WTC11 (cell line): Measurements from ENCODE around the gene CRCP. TPM values are rescaled to one million over a fixed set of nuclear protein-coding genes. Genes with fewer than 3 reads are reported as not detected.

ENCODE experiments used
- ATAC-seq: fragments of 200-7000 bp; cut with Tn5 transposase; 2 replicates; pipeline ENCODE4 v1.10.0; 2021; ENCODE audit warnings: mild to moderate bottlenecking, moderate library complexity
- Bru-seq: library from RNA; stranded (reverse); fragments of 400-500 nt; gene quantifications from one replicate; lab custom pipeline; 2021; lab: Mats Ljungman, UMichigan
- CTCF ChIA-PET: fragments of 300-600 bp; sonication (Branson Sonifier 250); formaldehyde crosslinking; loops from one replicate; lab custom pipeline; 2021; ENCODE audit warnings: antibody characterized with exemption; lab: Charles Lee
- POLR2A ChIA-PET: fragments of 350-600 bp; sonication (Branson Sonifier 250); formaldehyde crosslinking; loops from one replicate; lab custom pipeline; 2021; ENCODE audit warnings: antibody characterized with exemption; lab: Charles Lee
- DNase-seq: peaks from one replicate; pipeline ENCODE4 v3.0.0; 2021; ENCODE audit warnings: low spot score
- H3K27ac Mint-ChIP-seq: 2 replicates; pipeline ENCODE4 v1.8.0; 2021; ENCODE audit warnings: mixed read lengths
- H3K27me3 Mint-ChIP-seq: 2 replicates; pipeline ENCODE4 v1.8.0; 2021; ENCODE audit warnings: low read depth, mild to moderate bottlenecking, moderate library complexity, mixed read lengths
- H3K36me3 Mint-ChIP-seq: 2 replicates; pipeline ENCODE4 v1.8.0; 2021; ENCODE audit warnings: mixed read lengths
- H3K4me1 Mint-ChIP-seq: 2 replicates; pipeline ENCODE4 v1.8.0; 2022; ENCODE audit warnings: mixed read lengths
- H3K4me3 Mint-ChIP-seq: 2 replicates; pipeline ENCODE4 v1.8.0; 2021; ENCODE audit warnings: mild to moderate bottlenecking, moderate library complexity, mixed read lengths
- H3K9me3 Mint-ChIP-seq: 2 replicates; pipeline ENCODE4 v1.8.0; 2021; ENCODE audit warnings: mixed read lengths
- FOXK1 ChIP-seq: sonication (generic); formaldehyde crosslinking; IDR thresholded peaks from 2 replicates; pipeline ENCODE4 v1.8.0; 2022; ENCODE audit warnings: mild to moderate bottlenecking, moderate library complexity, missing genetic modification reagents
- HMGA2 ChIP-seq: fragments of 250-450 bp; sonication (Bioruptor Pico); IDR thresholded peaks from 2 replicates; pipeline ENCODE4 v1.4.0; 2021; ENCODE audit warnings: mild to moderate bottlenecking, moderate library complexity
- IRF2 ChIP-seq: sonication (generic); formaldehyde crosslinking; IDR thresholded peaks from 2 replicates; pipeline ENCODE4 v1.8.0; 2022; ENCODE audit warnings: low read depth, missing genetic modification reagents, borderline replicate concordance
- JAZF1 ChIP-seq: fragments of 250-450 bp; sonication (Bioruptor Pico); IDR thresholded peaks from 2 replicates; pipeline ENCODE4 v1.9.0; 2021; ENCODE audit warnings: moderate library complexity, mild to moderate bottlenecking, inconsistent platforms
- MXD4 ChIP-seq: fragments of 250-450 bp; sonication (Bioruptor Pico); IDR thresholded peaks from 2 replicates; pipeline ENCODE4 v1.8.0; 2021; ENCODE audit warnings: mild to moderate bottlenecking, moderate library complexity, borderline replicate concordance
- NFATC4 ChIP-seq: fragments of 250-450 bp; sonication (Bioruptor Pico); IDR thresholded peaks from 2 replicates; pipeline ENCODE4 v1.9.0; 2021; ENCODE audit warnings: mild to moderate bottlenecking
- SMAD4 ChIP-seq: sonication (generic); formaldehyde crosslinking; IDR thresholded peaks from 2 replicates; pipeline ENCODE4 v1.8.0; 2022; ENCODE audit warnings: mild to moderate bottlenecking, missing genetic modification reagents
- SP1 ChIP-seq: sonication (generic); formaldehyde crosslinking; conservative IDR thresholded peaks from 2 replicates; pipeline ENCODE4 v1.8.1; 2022; ENCODE audit warnings: missing genetic modification reagents
- TEAD1 ChIP-seq: sonication (generic); formaldehyde crosslinking; IDR thresholded peaks from 2 replicates; pipeline ENCODE4 v1.8.0; 2022; ENCODE audit warnings: mild to moderate bottlenecking, missing genetic modification reagents
- TP53 ChIP-seq: sonication (generic); formaldehyde crosslinking; IDR thresholded peaks from 2 replicates; pipeline ENCODE4 v1.8.1; 2023; ENCODE audit warnings: mild to moderate bottlenecking, missing genetic modification reagents
- ZNF317 ChIP-seq: sonication (generic); formaldehyde crosslinking; IDR thresholded peaks from 2 replicates; pipeline ENCODE4 v1.8.1; 2023; ENCODE audit warnings: low read depth, mild to moderate bottlenecking, moderate library complexity, missing genetic modification reagents, borderline replicate concordance
- ZNF671 ChIP-seq: fragments of 250-450 bp; sonication (Bioruptor Pico); IDR thresholded peaks from 2 replicates; pipeline ENCODE4 v1.8.0; 2021; ENCODE audit warnings: mild to moderate bottlenecking
- long read RNA-seq, 3 experiments: library from RNA in 1 of 3; library from capped mRNA in 1 of 3; library from polyadenylated mRNA in 1 of 3; unstranded in 2 of 3; stranded (forward) in 1 of 3; transcript quantifications; one replicate each; pipeline ENCODE4 v2.0.0, GENCODE V29; 2021
- total RNA-seq: library from RNA; stranded (reverse); gene quantifications from 3 replicates; pipeline ENCODE4 v1.2.3, GENCODE V29; 2021
- TF ChIP-seq, protein P1 (sequence below): fragments of 250-450 bp; sonication (Bioruptor Pico); IDR thresholded peaks from 2 replicates; pipeline ENCODE4 v1.9.0; 2021; ENCODE audit warnings: moderate library complexity, mild to moderate bottlenecking, inconsistent platforms, borderline replicate concordance
- TF ChIP-seq, protein P2 (sequence below): sonication (generic); formaldehyde crosslinking; IDR thresholded peaks from 2 replicates; pipeline ENCODE4 v1.8.1; 2022; ENCODE audit warnings: mild to moderate bottlenecking, moderate library complexity, missing genetic modification reagents
- TF ChIP-seq, protein P3 (sequence below): sonication (generic); formaldehyde crosslinking; IDR thresholded peaks from 2 replicates; pipeline ENCODE4 v1.8.1; 2022; ENCODE audit warnings: missing genetic modification reagents, borderline replicate concordance
- TF ChIP-seq, protein P4 (sequence below): sonication (generic); formaldehyde crosslinking; IDR thresholded peaks from 2 replicates; pipeline ENCODE4 v1.8.1; 2023; ENCODE audit warnings: mild to moderate bottlenecking, missing genetic modification reagents, moderate library complexity
- TF ChIP-seq, protein P5 (sequence below): sonication (generic); formaldehyde crosslinking; IDR thresholded peaks from 2 replicates; pipeline ENCODE4 v1.8.1; 2022; ENCODE audit warnings: low read depth, mild to moderate bottlenecking, moderate library complexity, missing genetic modification reagents, borderline replicate concordance
- TF ChIP-seq, protein P6 (sequence below): sonication (generic); formaldehyde crosslinking; IDR thresholded peaks from 2 replicates; pipeline ENCODE4 v1.8.1; 2022; ENCODE audit warnings: mild to moderate bottlenecking, missing genetic modification reagents, moderate library complexity, borderline replicate concordance
- TF ChIP-seq, protein P7 (sequence below): fragments of 250-450 bp; sonication (Bioruptor Pico); IDR thresholded peaks from 2 replicates; pipeline ENCODE4 v1.8.0; 2021; ENCODE audit warnings: mild to moderate bottlenecking
- TF ChIP-seq, protein P8 (sequence below): sonication (generic); formaldehyde crosslinking; IDR thresholded peaks from 2 replicates; pipeline ENCODE4 v1.8.0; 2023; ENCODE audit warnings: mild to moderate bottlenecking, missing genetic modification reagents
- TF ChIP-seq, protein P9 (sequence below): sonication (generic); formaldehyde crosslinking; IDR thresholded peaks from 2 replicates; pipeline ENCODE4 v1.8.0; 2022; ENCODE audit warnings: mild to moderate bottlenecking, missing genetic modification reagents
- TF ChIP-seq, protein P10 (sequence below): sonication (generic); formaldehyde crosslinking; conservative IDR thresholded peaks from 2 replicates; pipeline ENCODE4 v1.8.1; 2022; ENCODE audit warnings: mild to moderate bottlenecking, missing genetic modification reagents

CRCP gene
- total RNA-seq (20.3 to 23.3 TPM (median 21.2 TPM) in 3 replicates), Bru-seq, nascent RNA (percentile 90 among the genes with signal in this experiment)
- long read RNA-seq, experiment 1, transcript CRCP-203 (6 exons, 3,009 nt), result major isoform, 15 of 30 reads
- long read RNA-seq, experiment 1, partial matches to known transcripts, result 4 of 30 reads
- long read RNA-seq, experiment 1, other reads (novel, unspliced or antisense), result 7 of 30 reads
- long read RNA-seq, experiment 2, partial matches to known transcripts, result 0 of 17 reads
- long read RNA-seq, experiment 2, other reads (novel, unspliced or antisense), result 16 of 17 reads
- long read RNA-seq, experiment 3, partial matches to known transcripts, result 0 of 3 reads
- long read RNA-seq, experiment 3, other reads (novel, unspliced or antisense), result 2 of 3 reads

DNA sequence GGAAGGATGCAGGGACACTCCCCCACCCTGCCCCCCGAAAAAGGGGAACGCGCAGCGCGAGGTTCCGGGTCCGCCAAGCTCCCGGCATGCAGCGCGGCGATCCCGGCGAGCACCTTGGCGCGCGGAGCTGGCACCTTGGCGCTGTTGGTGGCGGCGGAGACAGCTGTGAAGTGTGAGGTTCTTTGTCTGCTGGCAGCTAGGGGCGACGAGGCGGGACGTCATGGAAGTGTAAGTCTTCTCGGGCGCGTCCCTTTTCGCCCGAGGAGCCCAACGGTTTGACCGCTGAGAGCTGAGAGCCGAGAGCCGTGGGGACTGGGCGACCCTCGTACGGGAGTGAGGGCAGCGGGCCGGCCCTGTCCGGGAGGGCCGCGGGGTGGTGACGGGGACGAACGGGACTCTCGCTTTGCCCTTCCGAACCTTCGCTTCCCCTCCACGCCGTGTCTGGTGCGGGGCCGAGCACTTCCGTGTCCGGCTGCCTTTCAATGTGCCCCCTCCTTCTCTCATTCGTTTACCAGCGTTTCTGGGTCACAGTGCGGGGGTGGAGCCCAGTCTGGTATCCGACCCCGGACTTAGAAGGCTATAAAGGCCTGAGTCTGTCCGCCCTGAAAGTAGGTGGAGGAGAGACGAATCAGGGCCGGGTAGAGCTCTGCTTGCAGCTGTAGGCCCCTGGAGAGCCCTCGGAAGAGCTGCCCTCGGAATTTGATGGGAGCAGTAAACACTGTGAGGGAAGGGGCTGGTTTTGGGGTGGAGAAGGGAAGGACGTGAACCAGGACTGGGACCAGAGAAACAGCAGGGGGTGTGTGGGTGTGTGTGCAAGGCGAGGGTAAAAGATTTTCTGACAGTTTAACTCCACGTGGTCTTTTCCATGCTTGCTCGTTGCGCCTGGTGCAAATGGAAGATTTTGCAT lies at the start of gene CRCP:
Gene CRCP (plus strand): TSS at position 105 of the 907 bp plus-strand sequence. CDS start 116 bp downstream, at position 221.
- Mint-ChIP-seq H3K36me3 (peaks cover 3% of the 10 kb centered on the region; the same call in 1 of the 2 replicates), H3K9me3 (peaks cover 4% of the 10 kb centered on the region), H3K27ac (peak within 1 kb of the TSS; percentile 98), H3K4me3 (peak within 1 kb of the TSS; percentile 99), H3K4me1 (peaks cover 12% of the 10 kb centered on the region), H3K27me3 (no peaks in the 10 kb centered on the region; the same call in 1 of the 2 replicates)
- POLR2A ChIA-PET, result interaction anchor here (0.6 to 1.6 kb wide), 6 partner anchors 40 to 799 kb away, joined by 3 to 5 read pairs (median 3); partner anchors contain the start of gene ASL
- ATAC-seq (peak; percentile 89), DNase-seq (peak; percentile 73)
- CTCF ChIA-PET, result interaction anchor here (0.7 to 1.6 kb wide), 3 partner anchors 26 to 299 kb away, joined by 3 read pairs; no protein-coding TSS in a partner anchor
- TF ChIP-seq, protein P1, sequence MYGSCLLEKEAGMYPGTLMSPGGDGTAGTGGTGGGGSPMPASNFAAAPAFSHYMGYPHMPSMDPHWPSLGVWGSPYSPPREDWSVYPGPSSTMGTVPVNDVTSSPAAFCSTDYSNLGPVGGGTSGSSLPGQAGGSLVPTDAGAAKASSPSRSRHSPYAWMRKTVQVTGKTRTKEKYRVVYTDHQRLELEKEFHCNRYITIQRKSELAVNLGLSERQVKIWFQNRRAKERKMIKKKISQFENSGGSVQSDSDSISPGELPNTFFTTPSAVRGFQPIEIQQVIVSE (CRISPR knock-in tag), result no peak
- TF ChIP-seq, protein P2, sequence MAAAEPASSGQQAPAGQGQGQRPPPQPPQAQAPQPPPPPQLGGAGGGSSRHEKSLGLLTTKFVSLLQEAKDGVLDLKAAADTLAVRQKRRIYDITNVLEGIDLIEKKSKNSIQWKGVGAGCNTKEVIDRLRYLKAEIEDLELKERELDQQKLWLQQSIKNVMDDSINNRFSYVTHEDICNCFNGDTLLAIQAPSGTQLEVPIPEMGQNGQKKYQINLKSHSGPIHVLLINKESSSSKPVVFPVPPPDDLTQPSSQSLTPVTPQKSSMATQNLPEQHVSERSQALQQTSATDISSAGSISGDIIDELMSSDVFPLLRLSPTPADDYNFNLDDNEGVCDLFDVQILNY, result peak; percentile 92
- TF ChIP-seq MXD4 (CRISPR knock-in tag), result no peak
- TF ChIP-seq SP1 (CRISPR knock-in tag), result peak; percentile 62
- TF ChIP-seq, protein P3, sequence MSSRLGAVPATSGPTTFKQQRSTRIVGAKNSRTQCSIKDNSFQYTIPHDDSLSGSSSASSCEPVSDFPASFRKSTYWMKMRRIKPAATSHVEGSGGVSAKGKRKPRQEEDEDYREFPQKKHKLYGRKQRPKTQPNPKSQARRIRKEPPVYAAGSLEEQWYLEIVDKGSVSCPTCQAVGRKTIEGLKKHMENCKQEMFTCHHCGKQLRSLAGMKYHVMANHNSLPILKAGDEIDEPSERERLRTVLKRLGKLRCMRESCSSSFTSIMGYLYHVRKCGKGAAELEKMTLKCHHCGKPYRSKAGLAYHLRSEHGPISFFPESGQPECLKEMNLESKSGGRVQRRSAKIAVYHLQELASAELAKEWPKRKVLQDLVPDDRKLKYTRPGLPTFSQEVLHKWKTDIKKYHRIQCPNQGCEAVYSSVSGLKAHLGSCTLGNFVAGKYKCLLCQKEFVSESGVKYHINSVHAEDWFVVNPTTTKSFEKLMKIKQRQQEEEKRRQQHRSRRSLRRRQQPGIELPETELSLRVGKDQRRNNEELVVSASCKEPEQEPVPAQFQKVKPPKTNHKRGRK (CRISPR knock-in tag), result no peak
- no peak for TF ChIP-seq SMAD4
- TF ChIP-seq NFATC4 (CRISPR knock-in tag), result no peak
- TF ChIP-seq, protein P4, sequence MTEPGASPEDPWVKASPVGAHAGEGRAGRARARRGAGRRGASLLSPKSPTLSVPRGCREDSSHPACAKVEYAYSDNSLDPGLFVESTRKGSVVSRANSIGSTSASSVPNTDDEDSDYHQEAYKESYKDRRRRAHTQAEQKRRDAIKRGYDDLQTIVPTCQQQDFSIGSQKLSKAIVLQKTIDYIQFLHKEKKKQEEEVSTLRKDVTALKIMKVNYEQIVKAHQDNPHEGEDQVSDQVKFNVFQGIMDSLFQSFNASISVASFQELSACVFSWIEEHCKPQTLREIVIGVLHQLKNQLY (CRISPR knock-in tag), result no peak
- TF ChIP-seq, protein P5, sequence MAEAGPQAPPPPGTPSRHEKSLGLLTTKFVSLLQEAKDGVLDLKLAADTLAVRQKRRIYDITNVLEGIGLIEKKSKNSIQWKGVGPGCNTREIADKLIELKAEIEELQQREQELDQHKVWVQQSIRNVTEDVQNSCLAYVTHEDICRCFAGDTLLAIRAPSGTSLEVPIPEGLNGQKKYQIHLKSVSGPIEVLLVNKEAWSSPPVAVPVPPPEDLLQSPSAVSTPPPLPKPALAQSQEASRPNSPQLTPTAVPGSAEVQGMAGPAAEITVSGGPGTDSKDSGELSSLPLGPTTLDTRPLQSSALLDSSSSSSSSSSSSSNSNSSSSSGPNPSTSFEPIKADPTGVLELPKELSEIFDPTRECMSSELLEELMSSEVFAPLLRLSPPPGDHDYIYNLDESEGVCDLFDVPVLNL, result peak; percentile 65; the same call in 1 of the 2 replicates
- no peak for TF ChIP-seq TP53 (CRISPR knock-in tag)
- TF ChIP-seq FOXK1, result peak; percentile 65
- TF ChIP-seq, protein P6, sequence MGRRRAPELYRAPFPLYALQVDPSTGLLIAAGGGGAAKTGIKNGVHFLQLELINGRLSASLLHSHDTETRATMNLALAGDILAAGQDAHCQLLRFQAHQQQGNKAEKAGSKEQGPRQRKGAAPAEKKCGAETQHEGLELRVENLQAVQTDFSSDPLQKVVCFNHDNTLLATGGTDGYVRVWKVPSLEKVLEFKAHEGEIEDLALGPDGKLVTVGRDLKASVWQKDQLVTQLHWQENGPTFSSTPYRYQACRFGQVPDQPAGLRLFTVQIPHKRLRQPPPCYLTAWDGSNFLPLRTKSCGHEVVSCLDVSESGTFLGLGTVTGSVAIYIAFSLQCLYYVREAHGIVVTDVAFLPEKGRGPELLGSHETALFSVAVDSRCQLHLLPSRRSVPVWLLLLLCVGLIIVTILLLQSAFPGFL (CRISPR knock-in tag), result no peak
- TF ChIP-seq ZNF671 (CRISPR knock-in tag), result no peak
- TF ChIP-seq, protein P7, sequence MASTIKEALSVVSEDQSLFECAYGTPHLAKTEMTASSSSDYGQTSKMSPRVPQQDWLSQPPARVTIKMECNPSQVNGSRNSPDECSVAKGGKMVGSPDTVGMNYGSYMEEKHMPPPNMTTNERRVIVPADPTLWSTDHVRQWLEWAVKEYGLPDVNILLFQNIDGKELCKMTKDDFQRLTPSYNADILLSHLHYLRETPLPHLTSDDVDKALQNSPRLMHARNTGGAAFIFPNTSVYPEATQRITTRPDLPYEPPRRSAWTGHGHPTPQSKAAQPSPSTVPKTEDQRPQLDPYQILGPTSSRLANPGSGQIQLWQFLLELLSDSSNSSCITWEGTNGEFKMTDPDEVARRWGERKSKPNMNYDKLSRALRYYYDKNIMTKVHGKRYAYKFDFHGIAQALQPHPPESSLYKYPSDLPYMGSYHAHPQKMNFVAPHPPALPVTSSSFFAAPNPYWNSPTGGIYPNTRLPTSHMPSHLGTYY (CRISPR knock-in tag), result no peak
- TF ChIP-seq HMGA2 (CRISPR knock-in tag), result no peak
- TF ChIP-seq TEAD1 (CRISPR knock-in tag), result peak; percentile 63; the same call in 1 of the 2 replicates
- TF ChIP-seq ZNF317 (CRISPR knock-in tag), result no peak
- TF ChIP-seq JAZF1 (CRISPR knock-in tag), result no peak
- TF ChIP-seq IRF2, result no peak
- TF ChIP-seq, protein P8, sequence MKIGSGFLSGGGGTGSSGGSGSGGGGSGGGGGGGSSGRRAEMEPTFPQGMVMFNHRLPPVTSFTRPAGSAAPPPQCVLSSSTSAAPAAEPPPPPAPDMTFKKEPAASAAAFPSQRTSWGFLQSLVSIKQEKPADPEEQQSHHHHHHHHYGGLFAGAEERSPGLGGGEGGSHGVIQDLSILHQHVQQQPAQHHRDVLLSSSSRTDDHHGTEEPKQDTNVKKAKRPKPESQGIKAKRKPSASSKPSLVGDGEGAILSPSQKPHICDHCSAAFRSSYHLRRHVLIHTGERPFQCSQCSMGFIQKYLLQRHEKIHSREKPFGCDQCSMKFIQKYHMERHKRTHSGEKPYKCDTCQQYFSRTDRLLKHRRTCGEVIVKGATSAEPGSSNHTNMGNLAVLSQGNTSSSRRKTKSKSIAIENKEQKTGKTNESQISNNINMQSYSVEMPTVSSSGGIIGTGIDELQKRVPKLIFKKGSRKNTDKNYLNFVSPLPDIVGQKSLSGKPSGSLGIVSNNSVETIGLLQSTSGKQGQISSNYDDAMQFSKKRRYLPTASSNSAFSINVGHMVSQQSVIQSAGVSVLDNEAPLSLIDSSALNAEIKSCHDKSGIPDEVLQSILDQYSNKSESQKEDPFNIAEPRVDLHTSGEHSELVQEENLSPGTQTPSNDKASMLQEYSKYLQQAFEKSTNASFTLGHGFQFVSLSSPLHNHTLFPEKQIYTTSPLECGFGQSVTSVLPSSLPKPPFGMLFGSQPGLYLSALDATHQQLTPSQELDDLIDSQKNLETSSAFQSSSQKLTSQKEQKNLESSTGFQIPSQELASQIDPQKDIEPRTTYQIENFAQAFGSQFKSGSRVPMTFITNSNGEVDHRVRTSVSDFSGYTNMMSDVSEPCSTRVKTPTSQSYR (CRISPR knock-in tag), result peak; percentile 74; the same call in 1 of the 2 replicates
- TF ChIP-seq, protein P9, sequence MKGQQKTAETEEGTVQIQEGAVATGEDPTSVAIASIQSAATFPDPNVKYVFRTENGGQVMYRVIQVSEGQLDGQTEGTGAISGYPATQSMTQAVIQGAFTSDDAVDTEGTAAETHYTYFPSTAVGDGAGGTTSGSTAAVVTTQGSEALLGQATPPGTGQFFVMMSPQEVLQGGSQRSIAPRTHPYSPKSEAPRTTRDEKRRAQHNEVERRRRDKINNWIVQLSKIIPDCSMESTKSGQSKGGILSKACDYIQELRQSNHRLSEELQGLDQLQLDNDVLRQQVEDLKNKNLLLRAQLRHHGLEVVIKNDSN (CRISPR knock-in tag), result 0 out of 2 replicates have a peak, but pooled peaks have one; percentile 45
- TF ChIP-seq, protein P10, sequence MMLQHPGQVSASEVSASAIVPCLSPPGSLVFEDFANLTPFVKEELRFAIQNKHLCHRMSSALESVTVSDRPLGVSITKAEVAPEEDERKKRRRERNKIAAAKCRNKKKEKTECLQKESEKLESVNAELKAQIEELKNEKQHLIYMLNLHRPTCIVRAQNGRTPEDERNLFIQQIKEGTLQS (CRISPR knock-in tag), result no peak
